Keratinocyte (primary cell): ENCODE data around the gene VWA3A.

ENCODE experiments used
- CTCF ChIP-seq, 3 experiments: IDR thresholded peaks in 1 of 3; conservative IDR thresholded peaks in 1 of 3; optimal IDR thresholded peaks in 1 of 3; 2 replicates in 2 of 3; 3 replicates in 1 of 3; pipeline versions ENCODE3 to v1.5.1; 2011; ENCODE audit warnings: low read length in 3 of 3, mild to moderate bottlenecking in 3 of 3, moderate library complexity in 2 of 3, control low read depth in 1 of 3, inconsistent platforms in 1 of 3; ENCODE audit not compliant: insufficient read depth in 2 of 3; ENCODE audit errors: extremely low read depth in 1 of 3
- EZH2 ChIP-seq: IDR thresholded peaks from one replicate; pipeline ENCODE4 v1.6.1; 2012; ENCODE audit warnings: inconsistent platforms, mild to moderate bottlenecking, low read length, moderate library complexity

- no peak for TF ChIP-seq EZH2
- no peak for TF ChIP-seq CTCF (optimal IDR thresholded peaks at IDR 0.05 in 1 of 3, IDR thresholded peaks at IDR 0.05 in 1 of 3, conservative IDR thresholded peaks at IDR 0.05 in 1 of 3; ENCODE audit: extremely low read depth in 1 of 3, insufficient read depth in 2 of 3, low read length in 3 of 3)
Measured at GRCh38 chr16:22099256-22099975, 7.1 kb downstream of the VWA3A start.
